Stimulated activated CD8-positive, alpha-beta memory T cell treated with anti-CD3 and anti-CD28 coated beads, Interleukin-12 subunit alpha, Interleukin-12 subunit beta, amount 100 ng/mL, for 24 hours (primary cell): ENCODE results near the gene CCL22.

ENCODE experiments used
- DNase-seq: peaks from one replicate; pipeline ENCODE4 v3.0.0-alpha.2; 2020; ENCODE audit errors: extremely low read depth

CCL22 gene

GRCh38 chr16:57376313-57376818 lies 17.8 kb downstream of the CCL22 start:
- DNase-seq: no peak

DNA sequence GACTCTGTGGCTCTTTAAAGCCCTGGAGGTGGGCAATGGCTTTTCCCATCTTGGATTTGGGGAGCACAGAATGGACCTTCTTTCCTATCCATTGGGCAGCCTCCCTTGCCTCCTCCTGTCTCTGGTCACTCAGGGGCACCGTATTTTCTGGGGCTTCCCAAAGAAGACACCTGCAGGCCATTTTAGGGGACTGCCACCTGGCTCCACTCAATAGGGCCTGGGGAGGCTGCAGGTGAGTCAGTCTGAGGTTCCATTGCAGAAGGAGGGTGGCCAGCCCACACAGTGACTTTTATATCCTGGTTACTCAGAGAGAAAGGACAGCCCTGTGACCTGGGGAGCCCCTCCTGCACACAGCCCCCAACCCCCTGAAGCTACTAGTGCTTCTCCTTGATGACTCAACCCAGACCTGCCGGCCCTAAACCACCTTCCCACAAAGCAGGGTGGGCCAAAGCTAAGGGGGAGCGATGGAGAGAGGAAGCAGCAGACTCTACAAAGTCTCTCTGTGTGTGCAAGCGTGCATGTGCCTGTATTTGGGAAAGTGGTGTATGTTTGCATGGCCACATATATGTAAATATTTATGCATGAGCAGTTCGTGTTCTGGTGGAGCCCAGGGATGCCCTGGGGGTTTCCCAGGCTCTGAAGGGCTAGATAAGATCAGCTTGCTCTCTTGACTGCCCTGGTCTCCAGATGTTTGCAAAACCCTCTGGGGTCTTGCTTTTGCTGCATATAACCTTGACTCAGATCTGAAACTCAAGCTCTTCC lies 18.7 kb downstream of the CCL22 start:
- no peak for DNase-seq

DNA sequence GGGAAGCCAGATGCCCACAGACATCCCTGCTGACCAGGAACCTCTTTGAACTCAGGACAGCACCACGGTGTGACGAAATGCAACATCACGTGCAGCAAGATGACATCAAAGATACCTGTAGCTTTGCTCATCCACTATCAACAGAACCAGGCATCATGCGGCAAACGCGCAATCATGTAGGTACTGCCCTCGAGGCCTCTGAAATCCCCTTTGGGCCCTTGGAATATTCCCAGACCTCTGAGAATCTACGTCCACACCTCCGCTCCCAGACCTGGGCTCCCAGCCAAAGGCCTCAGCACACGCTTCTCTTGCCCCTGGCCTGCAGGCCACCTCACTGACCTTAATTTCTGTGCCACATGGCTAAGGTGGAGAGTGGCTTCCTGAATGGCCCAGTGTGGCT lies 21.0 kb downstream of the CCL22 start:
- no peak for DNase-seq

DNA sequence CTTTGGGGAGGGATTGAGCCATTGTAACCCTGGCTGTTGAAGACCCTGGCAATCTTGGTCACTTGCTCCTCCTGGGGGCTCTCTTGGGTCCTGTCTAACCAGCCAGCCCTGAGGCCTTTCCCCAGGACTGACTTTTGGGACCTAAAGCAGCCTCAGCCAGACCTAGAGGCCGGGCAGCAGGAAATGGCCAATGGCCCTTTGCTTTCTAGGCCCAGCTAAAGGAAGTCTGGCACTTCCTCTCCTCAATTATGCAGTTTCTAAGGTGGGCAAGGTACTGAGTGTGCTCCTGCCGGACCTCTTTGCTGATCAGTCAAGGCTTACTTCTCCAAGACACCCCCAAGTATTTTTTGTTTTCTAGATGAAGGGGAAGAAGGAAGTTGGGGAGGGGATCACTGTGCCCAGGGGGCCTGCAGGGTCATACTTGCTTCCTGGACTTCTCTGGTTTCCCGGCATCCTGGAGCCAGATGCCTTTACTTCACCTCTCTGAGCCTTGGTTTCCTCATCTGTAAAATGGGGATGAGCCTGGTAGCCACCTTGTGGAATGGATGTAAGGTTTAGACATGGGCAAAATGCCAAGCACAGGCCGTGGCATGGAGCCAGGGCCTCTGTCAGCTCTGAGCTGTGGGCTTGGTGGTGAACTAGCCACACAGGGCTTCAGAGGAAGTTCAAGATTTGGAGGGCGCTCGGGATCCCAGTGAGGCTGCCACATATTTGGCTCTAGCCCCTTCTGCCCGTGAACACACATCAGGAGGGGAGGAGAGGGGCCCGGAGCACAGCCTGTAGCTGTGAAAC lies 22.3 kb downstream of the CCL22 start:
- no peak for DNase-seq

DNA sequence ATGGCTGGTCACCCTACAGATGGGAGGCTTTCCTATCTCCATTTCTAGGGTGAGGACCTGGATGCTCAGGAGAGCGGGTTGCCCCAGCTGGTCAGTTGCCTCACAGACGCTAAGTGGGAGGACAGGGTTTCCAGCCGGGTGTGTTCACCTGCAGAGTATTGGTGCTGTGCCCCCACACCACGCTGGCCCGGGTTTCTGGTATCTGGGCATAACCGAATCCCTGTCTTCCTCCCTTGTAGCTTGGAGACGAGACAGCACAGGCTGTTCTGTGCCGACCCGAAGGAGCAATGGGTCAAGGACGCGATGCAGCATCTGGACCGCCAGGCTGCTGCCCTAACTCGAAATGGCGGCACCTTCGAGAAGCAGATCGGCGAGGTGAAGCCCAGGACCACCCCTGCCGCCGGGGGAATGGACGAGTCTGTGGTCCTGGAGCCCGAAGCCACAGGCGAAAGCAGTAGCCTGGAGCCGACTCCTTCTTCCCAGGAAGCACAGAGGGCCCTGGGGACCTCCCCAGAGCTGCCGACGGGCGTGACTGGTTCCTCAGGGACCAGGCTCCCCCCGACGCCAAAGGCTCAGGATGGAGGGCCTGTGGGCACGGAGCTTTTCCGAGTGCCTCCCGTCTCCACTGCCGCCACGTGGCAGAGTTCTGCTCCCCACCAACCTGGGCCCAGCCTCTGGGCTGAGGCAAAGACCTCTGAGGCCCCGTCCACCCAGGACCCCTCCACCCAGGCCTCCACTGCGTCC lies 23.4 kb downstream of the CCL22 start:
- DNase-seq: no peak

GRCh38 chr16:57382535-57383275 lies 24.1 kb downstream of the CCL22 start:
- DNase-seq: no peak

DNA sequence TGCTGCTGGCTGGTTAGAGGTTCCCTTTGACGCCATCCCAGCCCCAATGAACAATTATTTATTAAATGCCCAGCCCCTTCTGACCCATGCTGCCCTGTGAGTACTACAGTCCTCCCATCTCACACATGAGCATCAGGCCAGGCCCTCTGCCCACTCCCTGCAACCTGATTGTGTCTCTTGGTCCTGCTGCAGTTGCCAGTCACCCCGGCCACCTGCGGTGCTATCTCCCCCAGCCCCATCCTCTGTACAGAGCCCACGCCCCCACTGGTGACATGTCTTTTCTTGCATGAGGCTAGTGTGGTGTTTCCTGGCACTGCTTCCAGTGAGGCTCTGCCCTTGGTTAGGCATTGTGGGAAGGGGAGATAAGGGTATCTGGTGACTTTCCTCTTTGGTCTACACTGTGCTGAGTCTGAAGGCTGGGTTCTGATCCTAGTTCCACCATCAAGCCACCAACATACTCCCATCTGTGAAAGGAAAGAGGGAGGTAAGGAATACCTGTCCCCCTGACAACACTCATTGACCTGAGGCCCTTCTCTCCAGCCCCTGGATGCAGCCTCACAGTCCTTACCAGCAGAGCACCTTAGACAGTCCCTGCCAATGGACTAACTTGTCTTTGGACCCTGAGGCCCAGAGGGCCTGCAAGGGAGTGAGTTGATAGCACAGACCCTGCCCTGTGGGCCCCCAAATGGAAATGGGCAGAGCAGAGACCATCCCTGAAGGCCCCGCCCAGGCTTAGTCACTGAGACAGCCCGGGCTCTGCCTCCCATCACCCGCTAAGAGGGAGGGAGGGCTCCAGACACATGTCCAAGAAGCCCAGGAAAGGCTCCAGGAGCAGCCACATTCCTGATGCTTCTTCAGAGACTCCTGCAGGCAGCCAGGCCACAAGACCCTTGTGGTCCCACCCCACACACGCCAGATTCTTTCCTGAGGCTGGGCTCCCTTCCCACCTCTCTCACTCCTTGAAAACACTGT lies 25.0 kb downstream of the CCL22 start:
- DNase-seq: no peak

- DNase-seq: no peak
These were observed 25.9 kb downstream of the CCL22 start for GRCh38 chr16:57384248-57385070.

DNA sequence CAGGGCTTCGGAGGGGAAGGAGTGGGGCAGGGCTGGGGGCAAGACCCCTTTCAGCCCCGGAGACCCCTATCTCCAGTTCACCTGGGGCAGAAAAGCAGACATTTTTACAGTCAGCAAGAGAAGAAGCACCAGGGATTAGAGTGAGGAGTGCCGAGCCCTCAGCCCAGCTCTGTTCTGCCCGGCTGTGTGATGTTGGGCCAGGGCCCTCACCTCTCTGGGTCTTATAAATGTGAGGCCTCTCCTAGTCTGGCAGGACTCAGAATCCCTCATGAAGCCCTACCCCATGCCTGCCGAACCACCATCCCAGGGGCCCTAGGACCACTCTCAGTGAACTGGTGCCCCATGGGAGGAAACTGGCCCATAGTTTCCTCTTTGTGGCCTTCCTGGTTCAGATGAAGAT lies 26.5 kb downstream of the CCL22 start:
- no peak for DNase-seq

- DNase-seq: no peak
These were observed 27.9 kb downstream of the CCL22 start for GRCh38 chr16:57386381-57386951.

DNA sequence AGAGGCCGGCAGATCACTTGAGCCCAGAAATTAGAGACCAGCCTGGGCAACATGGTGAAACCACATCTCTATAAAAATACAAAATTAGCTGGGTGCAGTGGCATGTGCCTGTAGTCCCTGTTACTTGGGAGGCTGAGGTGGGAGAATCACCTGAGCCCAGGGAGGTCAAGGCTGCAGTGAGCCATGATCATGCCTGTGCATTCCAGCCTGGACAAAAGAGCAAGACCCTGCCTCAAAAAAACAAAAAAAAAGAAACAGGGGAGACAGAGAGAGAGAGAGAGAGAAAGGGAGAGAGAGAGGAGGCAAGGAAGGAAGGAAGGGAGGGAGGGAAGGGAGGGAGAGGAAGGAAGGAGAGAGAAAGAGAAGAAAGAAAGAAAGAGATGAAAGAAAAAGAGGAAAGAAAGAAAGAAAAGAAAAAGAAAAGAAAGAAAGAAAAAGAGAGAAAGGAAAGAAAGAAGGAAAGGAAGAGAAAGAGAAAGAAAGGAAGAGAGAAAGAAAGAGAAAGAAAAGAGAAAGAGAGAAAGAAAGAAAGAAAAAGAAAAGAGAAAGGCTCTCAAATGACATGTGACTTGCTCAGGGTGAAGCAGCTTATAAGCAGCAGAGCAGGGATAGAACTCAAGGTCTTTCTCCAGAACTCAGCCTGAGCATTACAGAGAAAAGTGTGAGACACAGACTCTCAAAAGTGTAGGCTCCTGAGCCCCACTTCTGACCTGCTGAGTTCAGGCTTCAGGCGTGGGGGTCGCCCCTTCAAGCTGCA lies 29.2 kb downstream of the CCL22 start:
- DNase-seq: no peak

GRCh38 chr16:57388359-57389086 lies 29.9 kb downstream of the CCL22 start:
- no peak for DNase-seq

DNA sequence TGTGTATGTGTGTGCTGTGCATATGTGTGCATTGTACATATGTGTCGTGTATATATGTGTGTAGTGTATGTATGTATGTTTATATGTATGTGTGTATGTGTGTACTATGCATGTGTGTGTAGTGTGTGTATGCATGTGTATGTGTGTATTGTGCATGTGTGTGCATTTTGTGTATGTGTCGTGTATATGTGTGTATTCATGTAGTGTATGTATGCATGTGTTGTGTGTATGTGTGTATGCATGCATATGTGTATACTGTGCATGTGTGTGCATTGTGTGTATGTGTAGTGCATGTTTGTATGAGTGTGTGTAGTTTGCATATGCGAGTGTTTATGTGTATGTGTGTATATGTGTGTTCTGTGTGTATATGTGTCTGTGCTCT lies 30.5 kb downstream of the CCL22 start:
- no peak for DNase-seq

GRCh38 chr16:57390636-57391295 lies 32.2 kb downstream of the CCL22 start:
- no peak for DNase-seq

DNA sequence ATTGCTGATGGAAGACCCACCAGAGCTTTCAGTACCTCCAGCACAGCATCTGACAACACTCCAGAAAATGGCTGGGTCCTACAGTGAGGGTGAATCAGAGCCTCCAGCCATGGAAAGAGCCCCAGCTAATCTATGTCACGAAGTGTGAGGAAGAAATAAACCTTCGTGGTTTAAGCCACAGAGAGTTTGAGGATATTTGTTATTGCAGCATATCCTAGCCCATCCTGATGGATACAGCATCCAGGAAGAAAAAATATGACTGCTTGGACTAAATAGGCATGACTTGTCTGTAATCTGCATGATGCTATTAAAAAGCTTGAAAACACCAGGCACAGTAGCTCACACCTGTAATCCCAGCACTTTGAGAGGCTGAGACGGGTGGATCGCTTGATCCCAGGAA lies 32.7 kb downstream of the CCL22 start:
- DNase-seq: no peak

DNA sequence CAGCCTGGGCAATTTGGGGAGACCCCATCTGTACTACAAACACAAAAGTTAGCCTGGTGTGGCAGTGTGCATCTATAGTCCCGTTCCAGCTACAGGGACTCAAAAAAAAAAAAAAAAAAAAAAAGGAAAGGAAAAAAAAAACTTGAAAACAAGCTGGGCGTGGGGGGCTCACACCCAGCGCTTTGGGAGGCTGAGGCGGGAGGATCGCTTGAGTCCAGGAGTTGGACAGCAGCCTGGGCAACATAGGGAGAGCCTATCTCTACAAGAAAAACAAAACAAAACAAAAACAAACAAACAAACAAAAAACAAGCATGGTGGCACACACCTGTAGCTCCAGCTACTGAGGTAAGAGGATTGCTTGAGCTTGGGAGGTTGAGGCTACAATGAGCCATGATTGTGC lies 33.1 kb downstream of the CCL22 start:
- no peak for DNase-seq

GRCh38 chr16:57392694-57393093 lies 34.1 kb downstream of the CCL22 start:
- DNase-seq: no peak
